K562 (cell line): Measurements from ENCODE around the gene ACTN1. TPM values are rescaled to one million over a fixed set of nuclear protein-coding genes. Genes with fewer than 3 reads are reported as not detected.

Experiments
- CBX5 ChIP-seq: IDR thresholded peaks from 2 replicates; pipeline ENCODE4 v1.6.1; 2014; ENCODE audit warnings: low read depth, borderline replicate concordance
- HNRNPL ChIP-seq: fragments of 200-400 bp; formaldehyde crosslinking; IDR thresholded peaks from 2 replicates; pipeline ENCODE4 v1.6.1; 2017; ENCODE audit warnings: low read depth, mild to moderate bottlenecking, low read length
- KAT2B ChIP-seq: IDR thresholded peaks from one replicate; pipeline ENCODE4 v1.6.1; 2012; ENCODE audit warnings: low read depth, mild to moderate bottlenecking, control low read depth, inconsistent platforms, low read length, moderate library complexity
- KAT7 ChIP-seq: sonication (generic); formaldehyde crosslinking; IDR thresholded peaks from 2 replicates; pipeline ENCODE4 v1.8.0; 2022; ENCODE audit warnings: missing genetic modification reagents, mild to moderate bottlenecking, borderline replicate concordance
- LARP7 ChIP-seq: fragments of 450-650 bp; IDR thresholded peaks from 2 replicates; pipeline ENCODE4 v1.6.1; 2016
- PHTF2 ChIP-seq: fragments of 250-450 bp; sonication (Bioruptor Pico); IDR thresholded peaks from 2 replicates; pipeline ENCODE4 v1.5.0; 2021; ENCODE audit warnings: mild to moderate bottlenecking
- POU5F1 ChIP-seq: fragments of 150-350 bp; IDR thresholded peaks from 2 replicates; pipeline ENCODE4 v1.6.1; 2014; ENCODE audit warnings: borderline replicate concordance, low read length, low read depth, mild to moderate bottlenecking; ENCODE audit not compliant: partially characterized antibody
- SIX5 ChIP-seq, 2 experiments: IDR thresholded peaks; 2 replicates each; pipeline ENCODE4 v1.6.1; 2011; ENCODE audit warnings: low read length in 2 of 2, borderline replicate concordance in 1 of 2, low read depth in 1 of 2, mild to moderate bottlenecking in 1 of 2, moderate library complexity in 1 of 2; ENCODE audit not compliant: insufficient read depth in 1 of 2
- SMARCB1 ChIP-seq: IDR thresholded peaks from 2 replicates; pipeline ENCODE4 v1.6.1; 2011; ENCODE audit warnings: improper control_type of control experiment, low read depth; ENCODE audit not compliant: insufficient read length
- SP2 ChIP-seq: IDR thresholded peaks from 2 replicates; pipeline ENCODE4 v1.6.1; 2011; ENCODE audit warnings: mild to moderate bottlenecking, low read depth, low read length, moderate library complexity; ENCODE audit not compliant: poor library complexity, severe bottlenecking; ENCODE audit errors: extremely low read depth
- ZNF3 ChIP-seq: fragments of 250-450 bp; sonication (Bioruptor Pico); IDR thresholded peaks from 2 replicates; pipeline ENCODE4 v1.5.0; 2021; ENCODE audit warnings: mild to moderate bottlenecking, moderate library complexity
- ZNF589 ChIP-seq: fragments of 200-800 bp; sonication (Bioruptor generic); IDR thresholded peaks from 2 replicates; pipeline ENCODE4 v1.6.1; 2016; ENCODE audit warnings: low read depth, missing genetic modification characterization, missing compliant biosample characterization
- ZNF778 ChIP-seq: fragments of 450-650 bp; formaldehyde crosslinking; IDR thresholded peaks from 2 replicates; pipeline ENCODE4 v1.4.0; 2020; ENCODE audit warnings: mild to moderate bottlenecking, moderate library complexity
- polyA plus RNA-seq, 8 experiments: library from polyadenylated mRNA; depleted of rRNA in 4 of 8; stranded (reverse) in 5 of 8; unstranded in 3 of 8; fragments of >200 nt; fragmentation: Nextera tagmentation in 2 of 8; fragmentation: Illumina TruSeq in 1 of 8; extraction: Ambion mirVana in 2 of 8; extraction: Trizol in 1 of 8; gene quantifications; 2 replicates each; pipeline versions ENCODE4 v1.2.1 to v1.2.3, GENCODE V29; 2011 to 2014; ENCODE audit warnings: inconsistent platforms in 1 of 8, missing spikeins in 1 of 8
- total RNA-seq, 7 experiments: library from RNA; depleted of rRNA in 6 of 7; stranded (reverse); fragments of >200 nt in 6 of 7; fragmentation: Illumina TruSeq in 2 of 7; extraction: Trizol in 2 of 7; gene quantifications; 2 replicates each; pipeline versions ENCODE4 v1.2.1 to v1.2.3, GENCODE V29; 2011 to 2021; ENCODE audit warnings: low replicate concordance in 1 of 7
- TF ChIP-seq, protein P1 (sequence below): fragments of 450-650 bp; formaldehyde crosslinking; IDR thresholded peaks from 2 replicates; pipeline ENCODE4 v1.4.0; 2020; ENCODE audit warnings: mild to moderate bottlenecking, mixed read lengths
- TF ChIP-seq, protein P2 (sequence below): fragments of 250-450 bp; sonication (Bioruptor Pico); IDR thresholded peaks from 2 replicates; pipeline ENCODE4 v1.8.0; 2022; ENCODE audit warnings: moderate library complexity, mild to moderate bottlenecking, inconsistent platforms
- TF ChIP-seq, protein P3 (sequence below), 2 experiments: fragments of 450-650 bp; IDR thresholded peaks; 2 replicates each; pipeline ENCODE4 v1.6.1; 2016
- TF ChIP-seq, protein P4 (sequence below): fragments of 250-450 bp; sonication (Bioruptor Pico); IDR thresholded peaks from 2 replicates; pipeline ENCODE4 v1.8.0; 2021; ENCODE audit warnings: borderline replicate concordance, mild to moderate bottlenecking, moderate library complexity; ENCODE audit not compliant: poor library complexity, severe bottlenecking
- TF ChIP-seq, protein P5 (sequence below): fragments of 250-450 bp; sonication (Bioruptor Pico); IDR thresholded peaks from 2 replicates; pipeline ENCODE4 v1.8.0; 2021; ENCODE audit warnings: mild to moderate bottlenecking, moderate library complexity
- TF ChIP-seq, protein P6 (sequence below), 2 experiments: IDR thresholded peaks; 2 replicates each; pipeline ENCODE4 v1.6.1; 2012; ENCODE audit warnings: improper control_type of control experiment in 2 of 2, low read depth in 2 of 2, low read length in 2 of 2, borderline replicate concordance in 1 of 2

The ACTN1 gene
- total and polyA plus RNA-seq, 9 of the 15 experiments (the other 6 are each of a cell fraction or from before 2014, with no cell fraction given): 2.2 to 67.7 (median 34.5) TPM

DNA sequence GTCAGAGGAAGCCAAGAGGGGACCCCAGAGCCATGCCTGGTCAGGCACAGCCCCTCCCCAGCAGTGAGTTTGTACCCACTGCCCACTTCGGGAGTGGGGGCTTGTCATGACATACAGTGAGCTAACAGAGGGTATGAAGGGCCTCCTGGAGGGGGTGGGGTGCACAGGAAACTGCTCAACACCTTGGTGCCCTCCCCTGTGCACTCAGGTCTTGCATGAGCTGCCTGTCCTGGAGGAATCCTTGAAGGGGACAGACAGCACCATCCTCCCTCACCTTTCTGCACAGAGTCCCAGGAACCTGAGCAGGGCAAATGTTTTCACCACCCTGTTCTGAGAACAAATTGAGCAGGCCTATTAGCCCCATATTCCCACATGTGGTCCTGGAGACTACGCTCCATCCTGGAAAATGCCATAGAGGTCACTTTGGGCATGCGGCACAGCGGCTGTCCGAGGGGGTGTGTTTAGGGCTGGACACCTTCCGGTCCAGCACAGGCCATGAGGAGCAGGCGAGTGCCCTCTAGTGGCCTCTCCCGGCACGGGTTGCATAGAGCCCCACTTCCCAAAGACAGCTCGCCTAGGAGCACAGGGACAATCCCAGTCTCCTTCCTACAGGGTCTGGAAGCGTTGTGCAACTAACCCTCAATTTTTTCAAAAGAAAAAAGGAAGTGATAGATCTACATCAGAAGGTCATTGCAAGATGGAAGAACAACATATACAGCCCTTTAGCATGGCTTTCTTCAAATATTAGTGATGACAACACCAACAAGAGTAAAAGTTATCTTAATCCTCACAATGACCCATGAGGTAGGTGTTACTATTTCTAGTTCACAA, 154.4 kb downstream of the ACTN1 start (continued):
- TF ChIP-seq, protein P1, sequence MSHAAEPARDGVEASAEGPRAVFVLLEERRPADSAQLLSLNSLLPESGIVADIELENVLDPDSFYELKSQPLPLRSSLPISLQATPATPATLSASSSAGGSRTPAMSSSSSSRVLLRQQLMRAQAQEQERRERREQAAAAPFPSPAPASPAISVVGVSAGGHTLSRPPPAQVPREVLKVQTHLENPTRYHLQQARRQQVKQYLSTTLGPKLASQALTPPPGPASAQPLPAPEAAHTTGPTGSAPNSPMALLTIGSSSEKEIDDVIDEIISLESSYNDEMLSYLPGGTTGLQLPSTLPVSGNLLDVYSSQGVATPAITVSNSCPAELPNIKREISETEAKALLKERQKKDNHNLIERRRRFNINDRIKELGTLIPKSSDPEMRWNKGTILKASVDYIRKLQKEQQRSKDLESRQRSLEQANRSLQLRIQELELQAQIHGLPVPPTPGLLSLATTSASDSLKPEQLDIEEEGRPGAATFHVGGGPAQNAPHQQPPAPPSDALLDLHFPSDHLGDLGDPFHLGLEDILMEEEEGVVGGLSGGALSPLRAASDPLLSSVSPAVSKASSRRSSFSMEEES (CRISPR knock-in tag): no peak
- TF ChIP-seq ZNF778 (CRISPR knock-in tag): no peak
- no peak for TF ChIP-seq ZNF589
- no peak for TF ChIP-seq POU5F1
- TF ChIP-seq KAT7 (CRISPR knock-in tag): no peak
- TF ChIP-seq, protein P2, sequence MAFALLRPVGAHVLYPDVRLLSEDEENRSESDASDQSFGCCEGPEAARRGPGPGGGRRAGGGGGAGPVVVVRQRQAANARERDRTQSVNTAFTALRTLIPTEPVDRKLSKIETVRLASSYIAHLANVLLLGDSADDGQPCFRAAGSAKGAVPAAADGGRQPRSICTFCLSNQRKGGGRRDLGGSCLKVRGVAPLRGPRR: no peak
- peak; percentile 78; the same call in 1 of the 2 replicates for TF ChIP-seq CBX5
- no peak for TF ChIP-seq SP2
- TF ChIP-seq SMARCB1: no peak
- TF ChIP-seq, protein P3, sequence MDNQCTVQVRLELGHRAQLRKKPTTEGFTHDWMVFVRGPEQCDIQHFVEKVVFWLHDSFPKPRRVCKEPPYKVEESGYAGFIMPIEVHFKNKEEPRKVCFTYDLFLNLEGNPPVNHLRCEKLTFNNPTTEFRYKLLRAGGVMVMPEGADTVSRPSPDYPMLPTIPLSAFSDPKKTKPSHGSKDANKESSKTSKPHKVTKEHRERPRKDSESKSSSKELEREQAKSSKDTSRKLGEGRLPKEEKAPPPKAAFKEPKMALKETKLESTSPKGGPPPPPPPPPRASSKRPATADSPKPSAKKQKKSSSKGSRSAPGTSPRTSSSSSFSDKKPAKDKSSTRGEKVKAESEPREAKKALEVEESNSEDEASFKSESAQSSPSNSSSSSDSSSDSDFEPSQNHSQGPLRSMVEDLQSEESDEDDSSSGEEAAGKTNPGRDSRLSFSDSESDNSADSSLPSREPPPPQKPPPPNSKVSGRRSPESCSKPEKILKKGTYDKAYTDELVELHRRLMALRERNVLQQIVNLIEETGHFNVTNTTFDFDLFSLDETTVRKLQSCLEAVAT (IDR thresholded peaks at IDR 0.05): no peak
- no peak for TF ChIP-seq SIX5 (IDR thresholded peaks at IDR 0.05; ENCODE audit: borderline replicate concordance in 1 of 2, insufficient read depth in 1 of 2, low read depth in 1 of 2, low read length in 2 of 2)
- TF ChIP-seq, protein P4, sequence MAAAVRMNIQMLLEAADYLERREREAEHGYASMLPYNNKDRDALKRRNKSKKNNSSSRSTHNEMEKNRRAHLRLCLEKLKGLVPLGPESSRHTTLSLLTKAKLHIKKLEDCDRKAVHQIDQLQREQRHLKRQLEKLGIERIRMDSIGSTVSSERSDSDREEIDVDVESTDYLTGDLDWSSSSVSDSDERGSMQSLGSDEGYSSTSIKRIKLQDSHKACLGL (CRISPR knock-in tag): no peak
- TF ChIP-seq, protein P5, sequence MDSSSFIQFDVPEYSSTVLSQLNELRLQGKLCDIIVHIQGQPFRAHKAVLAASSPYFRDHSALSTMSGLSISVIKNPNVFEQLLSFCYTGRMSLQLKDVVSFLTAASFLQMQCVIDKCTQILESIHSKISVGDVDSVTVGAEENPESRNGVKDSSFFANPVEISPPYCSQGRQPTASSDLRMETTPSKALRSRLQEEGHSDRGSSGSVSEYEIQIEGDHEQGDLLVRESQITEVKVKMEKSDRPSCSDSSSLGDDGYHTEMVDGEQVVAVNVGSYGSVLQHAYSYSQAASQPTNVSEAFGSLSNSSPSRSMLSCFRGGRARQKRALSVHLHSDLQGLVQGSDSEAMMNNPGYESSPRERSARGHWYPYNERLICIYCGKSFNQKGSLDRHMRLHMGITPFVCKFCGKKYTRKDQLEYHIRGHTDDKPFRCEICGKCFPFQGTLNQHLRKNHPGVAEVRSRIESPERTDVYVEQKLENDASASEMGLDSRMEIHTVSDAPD: no peak
- TF ChIP-seq PHTF2 (CRISPR knock-in tag): no peak
- TF ChIP-seq KAT2B: no peak
- no peak for TF ChIP-seq ZNF3 (CRISPR knock-in tag)
- TF ChIP-seq LARP7: no peak
- TF ChIP-seq, protein P6, sequence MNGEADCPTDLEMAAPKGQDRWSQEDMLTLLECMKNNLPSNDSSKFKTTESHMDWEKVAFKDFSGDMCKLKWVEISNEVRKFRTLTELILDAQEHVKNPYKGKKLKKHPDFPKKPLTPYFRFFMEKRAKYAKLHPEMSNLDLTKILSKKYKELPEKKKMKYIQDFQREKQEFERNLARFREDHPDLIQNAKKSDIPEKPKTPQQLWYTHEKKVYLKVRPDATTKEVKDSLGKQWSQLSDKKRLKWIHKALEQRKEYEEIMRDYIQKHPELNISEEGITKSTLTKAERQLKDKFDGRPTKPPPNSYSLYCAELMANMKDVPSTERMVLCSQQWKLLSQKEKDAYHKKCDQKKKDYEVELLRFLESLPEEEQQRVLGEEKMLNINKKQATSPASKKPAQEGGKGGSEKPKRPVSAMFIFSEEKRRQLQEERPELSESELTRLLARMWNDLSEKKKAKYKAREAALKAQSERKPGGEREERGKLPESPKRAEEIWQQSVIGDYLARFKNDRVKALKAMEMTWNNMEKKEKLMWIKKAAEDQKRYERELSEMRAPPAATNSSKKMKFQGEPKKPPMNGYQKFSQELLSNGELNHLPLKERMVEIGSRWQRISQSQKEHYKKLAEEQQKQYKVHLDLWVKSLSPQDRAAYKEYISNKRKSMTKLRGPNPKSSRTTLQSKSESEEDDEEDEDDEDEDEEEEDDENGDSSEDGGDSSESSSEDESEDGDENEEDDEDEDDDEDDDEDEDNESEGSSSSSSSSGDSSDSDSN (IDR thresholded peaks at IDR 0.05; ENCODE audit: borderline replicate concordance in 1 of 2, low read depth in 2 of 2, low read length in 2 of 2): no peak
- TF ChIP-seq HNRNPL: no peak
